WTC11 (cell line): Measurements from ENCODE around the gene EPYC. TPM values are rescaled to one million over a fixed set of nuclear protein-coding genes. Genes with fewer than 3 reads are reported as not detected.

Experiments used
- ATAC-seq: fragments of 200-7000 bp; cut with Tn5 transposase; 2 replicates; pipeline ENCODE4 v1.10.0; 2021; ENCODE audit warnings: mild to moderate bottlenecking, moderate library complexity
- CTCF ChIA-PET: fragments of 300-600 bp; sonication (Branson Sonifier 250); formaldehyde crosslinking; loops from one replicate; lab custom pipeline; 2021; ENCODE audit warnings: antibody characterized with exemption; lab: Charles Lee
- POLR2A ChIA-PET: fragments of 350-600 bp; sonication (Branson Sonifier 250); formaldehyde crosslinking; loops from one replicate; lab custom pipeline; 2021; ENCODE audit warnings: antibody characterized with exemption; lab: Charles Lee
- DNase-seq: peaks from one replicate; pipeline ENCODE4 v3.0.0; 2021; ENCODE audit warnings: low spot score
- H3K27ac Mint-ChIP-seq: 2 replicates; pipeline ENCODE4 v1.8.0; 2021; ENCODE audit warnings: mixed read lengths
- H3K27me3 Mint-ChIP-seq: 2 replicates; pipeline ENCODE4 v1.8.0; 2021; ENCODE audit warnings: low read depth, mild to moderate bottlenecking, moderate library complexity, mixed read lengths
- H3K36me3 Mint-ChIP-seq: 2 replicates; pipeline ENCODE4 v1.8.0; 2021; ENCODE audit warnings: mixed read lengths
- H3K4me1 Mint-ChIP-seq: 2 replicates; pipeline ENCODE4 v1.8.0; 2022; ENCODE audit warnings: mixed read lengths
- H3K4me3 Mint-ChIP-seq: 2 replicates; pipeline ENCODE4 v1.8.0; 2021; ENCODE audit warnings: mild to moderate bottlenecking, moderate library complexity, mixed read lengths
- H3K9me3 Mint-ChIP-seq: 2 replicates; pipeline ENCODE4 v1.8.0; 2021; ENCODE audit warnings: mixed read lengths
- ATF1 ChIP-seq: sonication (generic); formaldehyde crosslinking; IDR thresholded peaks from 2 replicates; pipeline ENCODE4 v1.8.1; 2023; ENCODE audit warnings: mild to moderate bottlenecking, moderate library complexity, missing genetic modification reagents
- CREM ChIP-seq: sonication (generic); formaldehyde crosslinking; IDR thresholded peaks from 2 replicates; pipeline ENCODE4 v1.8.1; 2022; ENCODE audit warnings: mild to moderate bottlenecking, missing genetic modification reagents, moderate library complexity
- ETV6 ChIP-seq: sonication (generic); formaldehyde crosslinking; IDR thresholded peaks from 2 replicates; pipeline ENCODE4 v1.8.1; 2022; ENCODE audit warnings: mild to moderate bottlenecking, missing genetic modification reagents
- GRHL2 ChIP-seq: fragments of 250-450 bp; sonication (Bioruptor Pico); IDR thresholded peaks from 2 replicates; pipeline ENCODE4 v1.8.0; 2022; ENCODE audit warnings: mild to moderate bottlenecking, moderate library complexity; ENCODE audit not compliant: insufficient replicate concordance, severe bottlenecking
- JUN ChIP-seq: sonication (generic); formaldehyde crosslinking; IDR thresholded peaks from 2 replicates; pipeline ENCODE4 v1.8.0; 2023; ENCODE audit warnings: mild to moderate bottlenecking, missing genetic modification reagents
- SMAD3 ChIP-seq: sonication (generic); formaldehyde crosslinking; IDR thresholded peaks from 2 replicates; pipeline ENCODE4 v1.8.0; 2022; ENCODE audit warnings: missing genetic modification reagents, mild to moderate bottlenecking, borderline replicate concordance
- TEAD1 ChIP-seq: sonication (generic); formaldehyde crosslinking; IDR thresholded peaks from 2 replicates; pipeline ENCODE4 v1.8.0; 2022; ENCODE audit warnings: mild to moderate bottlenecking, missing genetic modification reagents
- ZNF121 ChIP-seq: sonication (generic); formaldehyde crosslinking; IDR thresholded peaks from 2 replicates; pipeline ENCODE4 v1.8.0; 2023; ENCODE audit warnings: missing genetic modification reagents
- ZNF219 ChIP-seq: sonication (generic); formaldehyde crosslinking; IDR thresholded peaks from 2 replicates; pipeline ENCODE4 v1.8.0; 2023; ENCODE audit warnings: missing genetic modification reagents, mild to moderate bottlenecking, borderline replicate concordance
- total RNA-seq: library from RNA; stranded (reverse); gene quantifications from 3 replicates; pipeline ENCODE4 v1.2.3, GENCODE V29; 2021
- TF ChIP-seq, protein P1 (sequence below): sonication (generic); formaldehyde crosslinking; IDR thresholded peaks from 2 replicates; pipeline ENCODE4 v1.8.0; 2022; ENCODE audit warnings: mild to moderate bottlenecking, missing genetic modification reagents
- TF ChIP-seq, protein P2 (sequence below): sonication (generic); formaldehyde crosslinking; IDR thresholded peaks from 2 replicates; pipeline ENCODE4 v1.8.0; 2023; ENCODE audit warnings: missing genetic modification reagents, mild to moderate bottlenecking, borderline replicate concordance
- TF ChIP-seq, protein P3 (sequence below): sonication (generic); formaldehyde crosslinking; IDR thresholded peaks from 2 replicates; pipeline ENCODE4 v1.8.1; 2022; ENCODE audit warnings: low read depth, mild to moderate bottlenecking, moderate library complexity, missing genetic modification reagents, borderline replicate concordance
- TF ChIP-seq, protein P4 (sequence below): sonication (generic); formaldehyde crosslinking; IDR thresholded peaks from 2 replicates; pipeline ENCODE4 v1.8.0; 2023; ENCODE audit warnings: mild to moderate bottlenecking, missing genetic modification reagents
- TF ChIP-seq, protein P5 (sequence below): sonication (generic); formaldehyde crosslinking; conservative IDR thresholded peaks from 2 replicates; pipeline ENCODE4 v1.8.1; 2022; ENCODE audit warnings: mild to moderate bottlenecking, missing genetic modification reagents
- TF ChIP-seq, protein P6 (sequence below): sonication (generic); formaldehyde crosslinking; IDR thresholded peaks from 2 replicates; pipeline ENCODE4 v1.8.0; 2022; ENCODE audit warnings: mild to moderate bottlenecking, missing genetic modification reagents
- TF ChIP-seq, protein P7 (sequence below): sonication (generic); formaldehyde crosslinking; IDR thresholded peaks from 2 replicates; pipeline ENCODE4 v1.8.1; 2022; ENCODE audit warnings: mild to moderate bottlenecking, moderate library complexity, missing genetic modification reagents
- TF ChIP-seq, protein P8 (sequence below): sonication (generic); formaldehyde crosslinking; IDR thresholded peaks from 2 replicates; pipeline ENCODE4 v1.8.1; 2022; ENCODE audit warnings: missing genetic modification reagents, borderline replicate concordance

Gene EPYC
- total RNA-seq, 1 experiment from 2014 or later, result not detected

DNA sequence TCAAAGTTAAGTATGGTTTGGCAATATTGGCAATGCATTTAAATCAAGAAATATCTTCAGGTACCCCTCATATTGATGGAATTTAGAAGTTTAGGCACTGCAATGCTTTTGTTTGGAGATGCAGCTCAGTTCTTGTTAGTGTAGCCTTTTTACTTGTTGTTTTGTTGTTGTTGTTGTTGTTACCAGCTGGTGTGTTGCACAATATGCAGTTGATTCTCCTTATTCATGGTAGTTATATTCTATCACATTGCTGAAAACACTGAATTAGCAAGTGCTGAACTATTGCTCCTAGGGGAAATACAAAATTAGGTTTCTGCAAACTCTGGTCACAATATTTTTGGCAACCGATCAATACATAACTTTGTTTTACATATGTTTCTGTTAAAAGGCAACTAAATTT, 84.5 kb downstream of the EPYC start:
- POLR2A ChIA-PET, result no interaction called here
- Mint-ChIP-seq H3K36me3 (no peaks in the 10 kb centered on the region), H3K27me3 (peaks cover 21% of the 10 kb centered on the region), H3K27ac (no peak overlapping the region), H3K4me1 (peaks cover 9% of the 10 kb centered on the region), H3K4me3 (no peak overlapping the region), H3K9me3 (no peaks in the 10 kb centered on the region)
- no peak for TF ChIP-seq ZNF121 (CRISPR knock-in tag)
- TF ChIP-seq ETV6 (CRISPR knock-in tag), result no peak
- no peak for DNase-seq
- ATAC-seq, result no peak
- CTCF ChIA-PET, result no interaction called here

DNA sequence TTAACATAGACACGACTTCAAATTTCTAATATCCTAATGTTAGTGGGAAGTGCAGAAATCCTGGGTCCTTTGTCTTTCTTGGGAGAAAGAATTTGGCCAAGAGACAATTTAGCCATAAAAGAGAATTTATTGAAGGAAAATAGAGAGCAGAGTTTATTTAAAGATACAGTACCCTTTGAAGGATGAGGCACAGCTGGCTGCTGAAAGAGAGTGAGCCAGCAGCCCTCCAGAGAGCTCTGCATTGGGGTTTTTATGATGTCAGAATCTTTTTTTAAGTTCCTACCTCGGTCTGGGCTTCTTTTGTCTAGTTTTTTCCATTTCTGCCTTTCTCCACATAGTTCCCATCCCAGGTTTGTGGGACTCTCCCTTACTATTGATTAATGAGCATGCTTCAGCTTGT, 87.3 kb downstream of the EPYC start:
- no peak for ATAC-seq
- ChIA-PET CTCF (no interaction called here), POLR2A (no interaction called here)
- H3K27me3 Mint-ChIP-seq, result no peaks in the 10 kb centered on the region
- H3K36me3 Mint-ChIP-seq, result peaks cover 9% of the 10 kb centered on the region
- H3K4me1 Mint-ChIP-seq, result peaks cover 9% of the 10 kb centered on the region
- no peak overlapping the region for H3K27ac Mint-ChIP-seq
- H3K4me3 Mint-ChIP-seq, result no peak overlapping the region
- no peak for DNase-seq
- peaks cover 22% of the 10 kb centered on the region for H3K9me3 Mint-ChIP-seq
- TF ChIP-seq ATF1 (CRISPR knock-in tag) (no peak), ZNF121 (CRISPR knock-in tag) (no peak), JUN (CRISPR knock-in tag) (no peak), TEAD1 (no peak), ZNF219 (CRISPR knock-in tag) (no peak), SMAD3 (CRISPR knock-in tag) (no peak), GRHL2 (CRISPR knock-in tag) (no peak), CREM (CRISPR knock-in tag) (no peak)
- TF ChIP-seq, protein P1, sequence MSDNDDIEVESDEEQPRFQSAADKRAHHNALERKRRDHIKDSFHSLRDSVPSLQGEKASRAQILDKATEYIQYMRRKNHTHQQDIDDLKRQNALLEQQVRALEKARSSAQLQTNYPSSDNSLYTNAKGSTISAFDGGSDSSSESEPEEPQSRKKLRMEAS (CRISPR knock-in tag), result no peak
- TF ChIP-seq, protein P2, sequence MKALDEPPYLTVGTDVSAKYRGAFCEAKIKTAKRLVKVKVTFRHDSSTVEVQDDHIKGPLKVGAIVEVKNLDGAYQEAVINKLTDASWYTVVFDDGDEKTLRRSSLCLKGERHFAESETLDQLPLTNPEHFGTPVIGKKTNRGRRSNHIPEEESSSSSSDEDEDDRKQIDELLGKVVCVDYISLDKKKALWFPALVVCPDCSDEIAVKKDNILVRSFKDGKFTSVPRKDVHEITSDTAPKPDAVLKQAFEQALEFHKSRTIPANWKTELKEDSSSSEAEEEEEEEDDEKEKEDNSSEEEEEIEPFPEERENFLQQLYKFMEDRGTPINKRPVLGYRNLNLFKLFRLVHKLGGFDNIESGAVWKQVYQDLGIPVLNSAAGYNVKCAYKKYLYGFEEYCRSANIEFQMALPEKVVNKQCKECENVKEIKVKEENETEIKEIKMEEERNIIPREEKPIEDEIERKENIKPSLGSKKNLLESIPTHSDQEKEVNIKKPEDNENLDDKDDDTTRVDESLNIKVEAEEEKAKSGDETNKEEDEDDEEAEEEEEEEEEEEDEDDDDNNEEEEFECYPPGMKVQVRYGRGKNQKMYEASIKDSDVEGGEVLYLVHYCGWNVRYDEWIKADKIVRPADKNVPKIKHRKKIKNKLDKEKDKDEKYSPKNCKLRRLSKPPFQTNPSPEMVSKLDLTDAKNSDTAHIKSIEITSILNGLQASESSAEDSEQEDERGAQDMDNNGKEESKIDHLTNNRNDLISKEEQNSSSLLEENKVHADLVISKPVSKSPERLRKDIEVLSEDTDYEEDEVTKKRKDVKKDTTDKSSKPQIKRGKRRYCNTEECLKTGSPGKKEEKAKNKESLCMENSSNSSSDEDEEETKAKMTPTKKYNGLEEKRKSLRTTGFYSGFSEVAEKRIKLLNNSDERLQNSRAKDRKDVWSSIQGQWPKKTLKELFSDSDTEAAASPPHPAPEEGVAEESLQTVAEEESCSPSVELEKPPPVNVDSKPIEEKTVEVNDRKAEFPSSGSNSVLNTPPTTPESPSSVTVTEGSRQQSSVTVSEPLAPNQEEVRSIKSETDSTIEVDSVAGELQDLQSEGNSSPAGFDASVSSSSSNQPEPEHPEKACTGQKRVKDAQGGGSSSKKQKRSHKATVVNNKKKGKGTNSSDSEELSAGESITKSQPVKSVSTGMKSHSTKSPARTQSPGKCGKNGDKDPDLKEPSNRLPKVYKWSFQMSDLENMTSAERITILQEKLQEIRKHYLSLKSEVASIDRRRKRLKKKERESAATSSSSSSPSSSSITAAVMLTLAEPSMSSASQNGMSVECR (CRISPR knock-in tag), result no peak
- TF ChIP-seq, protein P3, sequence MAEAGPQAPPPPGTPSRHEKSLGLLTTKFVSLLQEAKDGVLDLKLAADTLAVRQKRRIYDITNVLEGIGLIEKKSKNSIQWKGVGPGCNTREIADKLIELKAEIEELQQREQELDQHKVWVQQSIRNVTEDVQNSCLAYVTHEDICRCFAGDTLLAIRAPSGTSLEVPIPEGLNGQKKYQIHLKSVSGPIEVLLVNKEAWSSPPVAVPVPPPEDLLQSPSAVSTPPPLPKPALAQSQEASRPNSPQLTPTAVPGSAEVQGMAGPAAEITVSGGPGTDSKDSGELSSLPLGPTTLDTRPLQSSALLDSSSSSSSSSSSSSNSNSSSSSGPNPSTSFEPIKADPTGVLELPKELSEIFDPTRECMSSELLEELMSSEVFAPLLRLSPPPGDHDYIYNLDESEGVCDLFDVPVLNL (CRISPR knock-in tag), result no peak
- TF ChIP-seq, protein P4, sequence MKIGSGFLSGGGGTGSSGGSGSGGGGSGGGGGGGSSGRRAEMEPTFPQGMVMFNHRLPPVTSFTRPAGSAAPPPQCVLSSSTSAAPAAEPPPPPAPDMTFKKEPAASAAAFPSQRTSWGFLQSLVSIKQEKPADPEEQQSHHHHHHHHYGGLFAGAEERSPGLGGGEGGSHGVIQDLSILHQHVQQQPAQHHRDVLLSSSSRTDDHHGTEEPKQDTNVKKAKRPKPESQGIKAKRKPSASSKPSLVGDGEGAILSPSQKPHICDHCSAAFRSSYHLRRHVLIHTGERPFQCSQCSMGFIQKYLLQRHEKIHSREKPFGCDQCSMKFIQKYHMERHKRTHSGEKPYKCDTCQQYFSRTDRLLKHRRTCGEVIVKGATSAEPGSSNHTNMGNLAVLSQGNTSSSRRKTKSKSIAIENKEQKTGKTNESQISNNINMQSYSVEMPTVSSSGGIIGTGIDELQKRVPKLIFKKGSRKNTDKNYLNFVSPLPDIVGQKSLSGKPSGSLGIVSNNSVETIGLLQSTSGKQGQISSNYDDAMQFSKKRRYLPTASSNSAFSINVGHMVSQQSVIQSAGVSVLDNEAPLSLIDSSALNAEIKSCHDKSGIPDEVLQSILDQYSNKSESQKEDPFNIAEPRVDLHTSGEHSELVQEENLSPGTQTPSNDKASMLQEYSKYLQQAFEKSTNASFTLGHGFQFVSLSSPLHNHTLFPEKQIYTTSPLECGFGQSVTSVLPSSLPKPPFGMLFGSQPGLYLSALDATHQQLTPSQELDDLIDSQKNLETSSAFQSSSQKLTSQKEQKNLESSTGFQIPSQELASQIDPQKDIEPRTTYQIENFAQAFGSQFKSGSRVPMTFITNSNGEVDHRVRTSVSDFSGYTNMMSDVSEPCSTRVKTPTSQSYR (CRISPR knock-in tag), result no peak
- TF ChIP-seq, protein P5, sequence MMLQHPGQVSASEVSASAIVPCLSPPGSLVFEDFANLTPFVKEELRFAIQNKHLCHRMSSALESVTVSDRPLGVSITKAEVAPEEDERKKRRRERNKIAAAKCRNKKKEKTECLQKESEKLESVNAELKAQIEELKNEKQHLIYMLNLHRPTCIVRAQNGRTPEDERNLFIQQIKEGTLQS (CRISPR knock-in tag), result no peak
- TF ChIP-seq, protein P6, sequence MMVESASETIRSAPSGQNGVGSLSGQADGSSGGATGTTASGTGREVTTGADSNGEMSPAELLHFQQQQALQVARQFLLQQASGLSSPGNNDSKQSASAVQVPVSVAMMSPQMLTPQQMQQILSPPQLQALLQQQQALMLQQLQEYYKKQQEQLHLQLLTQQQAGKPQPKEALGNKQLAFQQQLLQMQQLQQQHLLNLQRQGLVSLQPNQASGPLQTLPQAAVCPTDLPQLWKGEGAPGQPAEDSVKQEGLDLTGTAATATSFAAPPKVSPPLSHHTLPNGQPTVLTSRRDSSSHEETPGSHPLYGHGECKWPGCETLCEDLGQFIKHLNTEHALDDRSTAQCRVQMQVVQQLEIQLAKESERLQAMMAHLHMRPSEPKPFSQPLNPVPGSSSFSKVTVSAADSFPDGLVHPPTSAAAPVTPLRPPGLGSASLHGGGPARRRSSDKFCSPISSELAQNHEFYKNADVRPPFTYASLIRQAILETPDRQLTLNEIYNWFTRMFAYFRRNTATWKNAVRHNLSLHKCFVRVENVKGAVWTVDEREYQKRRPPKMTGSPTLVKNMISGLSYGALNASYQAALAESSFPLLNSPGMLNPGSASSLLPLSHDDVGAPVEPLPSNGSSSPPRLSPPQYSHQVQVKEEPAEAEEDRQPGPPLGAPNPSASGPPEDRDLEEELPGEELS (CRISPR knock-in tag), result no peak
- TF ChIP-seq, protein P7, sequence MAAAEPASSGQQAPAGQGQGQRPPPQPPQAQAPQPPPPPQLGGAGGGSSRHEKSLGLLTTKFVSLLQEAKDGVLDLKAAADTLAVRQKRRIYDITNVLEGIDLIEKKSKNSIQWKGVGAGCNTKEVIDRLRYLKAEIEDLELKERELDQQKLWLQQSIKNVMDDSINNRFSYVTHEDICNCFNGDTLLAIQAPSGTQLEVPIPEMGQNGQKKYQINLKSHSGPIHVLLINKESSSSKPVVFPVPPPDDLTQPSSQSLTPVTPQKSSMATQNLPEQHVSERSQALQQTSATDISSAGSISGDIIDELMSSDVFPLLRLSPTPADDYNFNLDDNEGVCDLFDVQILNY (CRISPR knock-in tag), result no peak
- TF ChIP-seq, protein P8, sequence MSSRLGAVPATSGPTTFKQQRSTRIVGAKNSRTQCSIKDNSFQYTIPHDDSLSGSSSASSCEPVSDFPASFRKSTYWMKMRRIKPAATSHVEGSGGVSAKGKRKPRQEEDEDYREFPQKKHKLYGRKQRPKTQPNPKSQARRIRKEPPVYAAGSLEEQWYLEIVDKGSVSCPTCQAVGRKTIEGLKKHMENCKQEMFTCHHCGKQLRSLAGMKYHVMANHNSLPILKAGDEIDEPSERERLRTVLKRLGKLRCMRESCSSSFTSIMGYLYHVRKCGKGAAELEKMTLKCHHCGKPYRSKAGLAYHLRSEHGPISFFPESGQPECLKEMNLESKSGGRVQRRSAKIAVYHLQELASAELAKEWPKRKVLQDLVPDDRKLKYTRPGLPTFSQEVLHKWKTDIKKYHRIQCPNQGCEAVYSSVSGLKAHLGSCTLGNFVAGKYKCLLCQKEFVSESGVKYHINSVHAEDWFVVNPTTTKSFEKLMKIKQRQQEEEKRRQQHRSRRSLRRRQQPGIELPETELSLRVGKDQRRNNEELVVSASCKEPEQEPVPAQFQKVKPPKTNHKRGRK, result no peak
